Measurements from ENCODE around the gene CYP1B1.
"Not testable (repeated sequence)": the region's sequence is repeated elsewhere in the genome, so short reads cannot be mapped to it uniquely, and the experiment has no call there.

- TF ChIP-seq CTCF (conservative IDR thresholded peaks at IDR 0.05 in 1 of 2, IDR thresholded peaks at IDR 0.05 in 1 of 2; ENCODE audit: extremely low read depth in 1 of 2, insufficient read depth in 1 of 2, low read depth in 1 of 2, low read length in 2 of 2); EZH2 (IDR thresholded peaks at IDR 0.05; ENCODE audit: borderline replicate concordance, low read length): not testable (repeated sequence)
Measured at GRCh38 chr2:38082727-38083126, 6.8 kb upstream of the CYP1B1 start.

Data from mammary epithelial cell (primary cell).